Measurements from ENCODE around the gene MAML2.

Gene MAML2

GRCh38 chr11:96085319-96085930, 257.6 kb downstream of the MAML2 start:
- TF ChIP-seq CTCF (IDR thresholded peaks at IDR 0.05; ENCODE audit: low read depth, low read length) = no peak
- no peak overlapping the region for H3K4me3 ChIP-seq (ENCODE audit: low read depth, low read length)

GRCh38 chr11:96084610-96085318, 258.2 kb downstream of the MAML2 start:
- no peak overlapping the region for H3K4me3 ChIP-seq (ENCODE audit: low read depth, low read length)
- no peak for TF ChIP-seq CTCF (IDR thresholded peaks at IDR 0.05; ENCODE audit: low read depth, low read length)

GRCh38 chr11:96082936-96083335, 260.1 kb downstream of the MAML2 start:
- no peak for TF ChIP-seq CTCF (IDR thresholded peaks at IDR 0.05; ENCODE audit: low read depth, low read length)
- no peak overlapping the region for H3K4me3 ChIP-seq (ENCODE audit: low read depth, low read length)

- no peak for TF ChIP-seq CTCF (IDR thresholded peaks at IDR 0.05; ENCODE audit: low read depth, low read length)
- no peak overlapping the region for H3K4me3 ChIP-seq (ENCODE audit: low read depth, low read length)
These were observed 260.7 kb downstream of the MAML2 start for GRCh38 chr11:96082002-96082899.

GRCh38 chr11:96081561-96081960, 261.4 kb downstream of the MAML2 start:
- no peak overlapping the region for H3K4me3 ChIP-seq (ENCODE audit: low read depth, low read length)
- no peak for TF ChIP-seq CTCF (IDR thresholded peaks at IDR 0.05; ENCODE audit: low read depth, low read length)

- TF ChIP-seq CTCF (IDR thresholded peaks at IDR 0.05; ENCODE audit: low read depth, low read length) = no peak
- H3K4me3 ChIP-seq (ENCODE audit: low read depth, low read length) = no peak overlapping the region
These were observed 263.3 kb downstream of the MAML2 start for GRCh38 chr11:96079691-96080090.

Measured in WI38 (cell line).